HEK293 (cell line): ENCODE results near the gene C17orf58.
A peak's percentile ranks its signal among the peaks of the same experiment; 100 is the strongest.

Experiments
- GLI2 ChIP-seq: fragments of 450-650 bp; formaldehyde crosslinking; IDR thresholded peaks from 2 replicates; pipeline ENCODE4; 2017; ENCODE audit warnings: missing biosample characterization, missing genetic modification characterization, low read depth, borderline replicate concordance
- HOXC10 ChIP-seq: sonication (generic); formaldehyde crosslinking; IDR thresholded peaks from 2 replicates; pipeline ENCODE4 v1.8.1; 2023; ENCODE audit warnings: mild to moderate bottlenecking, missing genetic modification reagents
- KLF1 ChIP-seq: fragments of 450-650 bp; formaldehyde crosslinking; IDR thresholded peaks from 2 replicates; pipeline ENCODE4 v1.5.1; 2016; ENCODE audit warnings: missing biosample characterization, missing genetic modification characterization
- KLF16 ChIP-seq: fragments of 450-650 bp; formaldehyde crosslinking; IDR thresholded peaks from 2 replicates; pipeline ENCODE4 v1.5.1; 2017; ENCODE audit warnings: missing biosample characterization, missing genetic modification characterization
- KLF17 ChIP-seq: fragments of 450-650 bp; formaldehyde crosslinking; IDR thresholded peaks from 2 replicates; pipeline ENCODE4 v1.5.1; 2016; ENCODE audit warnings: missing biosample characterization, missing genetic modification characterization
- ZBTB20 ChIP-seq: fragments of 450-650 bp; formaldehyde crosslinking; IDR thresholded peaks from 2 replicates; pipeline ENCODE4 v1.5.1; 2016; ENCODE audit warnings: missing biosample characterization, missing genetic modification characterization
- ZFHX2 ChIP-seq: fragments of 450-650 bp; formaldehyde crosslinking; conservative IDR thresholded peaks from 2 replicates; pipeline ENCODE4 v1.5.1; 2016; ENCODE audit warnings: missing biosample characterization, missing genetic modification characterization
- ZFP3 ChIP-seq: fragments of 450-650 bp; formaldehyde crosslinking; IDR thresholded peaks from 2 replicates; pipeline ENCODE4 v1.5.1; 2016; ENCODE audit warnings: low read depth, missing biosample characterization, missing genetic modification characterization
- ZNF157 ChIP-seq: fragments of 450-650 bp; formaldehyde crosslinking; IDR thresholded peaks from 2 replicates; pipeline ENCODE4 v1.5.1; 2016; ENCODE audit warnings: missing biosample characterization, missing genetic modification characterization
- ZNF18 ChIP-seq: fragments of 450-650 bp; formaldehyde crosslinking; IDR thresholded peaks from 2 replicates; pipeline ENCODE4 v1.5.1; 2016; ENCODE audit warnings: missing biosample characterization, missing genetic modification characterization
- ZNF274 ChIP-seq, 2 experiments: fragments of 200-500 bp in 1 of 2; fragments of 450-650 bp in 1 of 2; sonication (Bioruptor generic) in 1 of 2; formaldehyde crosslinking in 1 of 2; IDR thresholded peaks; 2 replicates each; pipeline versions ENCODE4 v1.5.1 to v1.6.1; 2014 to 2016; ENCODE audit warnings: borderline replicate concordance in 1 of 2, inconsistent platforms in 1 of 2, low read length in 1 of 2, missing biosample characterization in 1 of 2, missing genetic modification characterization in 1 of 2
- ZNF510 ChIP-seq: fragments of 450-650 bp; formaldehyde crosslinking; IDR thresholded peaks from 2 replicates; pipeline ENCODE4 v1.5.1; 2018; ENCODE audit warnings: mild to moderate bottlenecking, missing genetic modification characterization, missing biosample characterization; ENCODE audit not compliant: insufficient replicate concordance
- ZNF660 ChIP-seq: fragments of 450-650 bp; IDR thresholded peaks from 2 replicates; pipeline ENCODE4 v1.5.1; 2018; ENCODE audit warnings: missing biosample characterization, mild to moderate bottlenecking, missing genetic modification characterization
- ZSCAN16 ChIP-seq: fragments of 450-650 bp; formaldehyde crosslinking; IDR thresholded peaks from 2 replicates; pipeline ENCODE4 v1.5.1; 2016; ENCODE audit warnings: missing biosample characterization, missing genetic modification characterization
- ZXDB ChIP-seq: fragments of 450-650 bp; formaldehyde crosslinking; IDR thresholded peaks from 2 replicates; pipeline ENCODE4 v1.5.1; 2016; ENCODE audit warnings: missing biosample characterization, missing genetic modification characterization
- TF ChIP-seq, protein P1 (sequence below): fragments of 450-650 bp; formaldehyde crosslinking; IDR thresholded peaks from 2 replicates; pipeline ENCODE4 v1.5.1; 2017; ENCODE audit warnings: missing biosample characterization, missing genetic modification characterization
- TF ChIP-seq, protein P2 (sequence below): fragments of 450-650 bp; formaldehyde crosslinking; conservative IDR thresholded peaks from 2 replicates; pipeline ENCODE4 v1.5.1; 2016; ENCODE audit warnings: low read depth, missing biosample characterization, missing genetic modification characterization
- TF ChIP-seq, protein P3 (sequence below): fragments of 450-650 bp; formaldehyde crosslinking; IDR thresholded peaks from 2 replicates; pipeline ENCODE4 v1.5.1; 2016; ENCODE audit warnings: missing biosample characterization, missing genetic modification characterization
- TF ChIP-seq, protein P4 (sequence below): fragments of 450-650 bp; formaldehyde crosslinking; IDR thresholded peaks from 2 replicates; pipeline ENCODE4 v1.5.1; 2017; ENCODE audit warnings: missing biosample characterization, missing genetic modification characterization
- TF ChIP-seq, protein P5 (sequence below): fragments of 450-650 bp; formaldehyde crosslinking; IDR thresholded peaks from 2 replicates; pipeline ENCODE4 v1.5.1; 2016; ENCODE audit warnings: missing biosample characterization, missing genetic modification characterization, borderline replicate concordance

Gene C17orf58

DNA sequence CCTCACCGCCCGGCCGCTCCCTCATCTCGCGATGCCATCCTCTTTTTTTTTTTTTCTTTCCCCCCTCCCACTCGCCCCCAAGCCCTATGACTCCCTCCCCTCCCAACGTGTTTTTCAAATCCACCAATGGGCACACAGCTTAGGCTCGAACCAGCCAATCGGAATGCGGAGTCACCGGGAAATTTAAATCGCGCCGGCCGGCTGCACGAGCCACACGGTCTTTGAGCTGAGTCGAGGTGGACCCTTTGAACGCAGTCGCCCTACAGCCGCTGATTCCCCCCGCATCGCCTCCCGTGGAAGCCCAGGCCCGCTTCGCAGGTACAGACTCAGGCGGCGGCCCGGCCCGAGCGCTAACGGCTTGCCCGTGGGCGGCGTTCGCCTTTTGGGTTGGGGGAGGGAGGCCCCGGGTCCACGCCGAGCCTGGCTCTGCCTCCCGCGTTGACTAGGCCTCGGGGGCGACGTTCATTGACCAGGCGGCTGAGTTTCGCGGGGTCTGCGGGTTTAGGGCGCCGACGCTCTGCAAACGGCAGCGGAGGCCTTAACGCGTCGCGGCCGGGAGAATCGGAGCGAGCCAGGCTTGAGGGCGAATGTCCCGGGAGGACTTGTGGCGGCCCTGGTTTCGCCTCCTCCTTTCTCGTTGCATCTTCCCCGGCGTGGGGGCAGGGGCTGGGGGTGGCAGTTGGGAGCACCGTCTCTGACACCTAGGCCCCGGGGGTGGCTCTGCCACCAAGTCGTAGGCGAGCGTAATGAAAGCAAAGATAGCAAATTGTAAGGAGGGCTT, 39.4 kb upstream of the C17orf58 start, which contains the start of gene KPNA2 (continued):
- TF ChIP-seq ZXDB (tag by site-specific recombination) (peak; percentile 85), ZFP3 (tag by site-specific recombination) (no peak), ZSCAN16 (tag by site-specific recombination) (no peak; the same call in 1 of the 2 replicates), ZNF157 (tag by site-specific recombination) (no peak), ZBTB20 (peak; percentile 55), ZNF660 (tag by site-specific recombination) (no peak), ZNF18 (no peak), ZFHX2 (peak; percentile 94), KLF1 (tag by site-specific recombination) (peak; percentile 46; the same call in 1 of the 2 replicates), GLI2 (tag by site-specific recombination) (no peak), KLF16 (peak; percentile 15), KLF17 (tag by site-specific recombination) (peak; percentile 61; the same call in 1 of the 2 replicates), ZNF510 (tag by site-specific recombination) (no peak), HOXC10 (CRISPR knock-in tag) (no peak), ZNF274 (IDR thresholded peaks at IDR 0.05; ENCODE audit: low read length) (no peak), ZNF274 (tag by site-specific recombination; IDR thresholded peaks at IDR 0.05; ENCODE audit: borderline replicate concordance) (no peak)
- TF ChIP-seq, protein P1, sequence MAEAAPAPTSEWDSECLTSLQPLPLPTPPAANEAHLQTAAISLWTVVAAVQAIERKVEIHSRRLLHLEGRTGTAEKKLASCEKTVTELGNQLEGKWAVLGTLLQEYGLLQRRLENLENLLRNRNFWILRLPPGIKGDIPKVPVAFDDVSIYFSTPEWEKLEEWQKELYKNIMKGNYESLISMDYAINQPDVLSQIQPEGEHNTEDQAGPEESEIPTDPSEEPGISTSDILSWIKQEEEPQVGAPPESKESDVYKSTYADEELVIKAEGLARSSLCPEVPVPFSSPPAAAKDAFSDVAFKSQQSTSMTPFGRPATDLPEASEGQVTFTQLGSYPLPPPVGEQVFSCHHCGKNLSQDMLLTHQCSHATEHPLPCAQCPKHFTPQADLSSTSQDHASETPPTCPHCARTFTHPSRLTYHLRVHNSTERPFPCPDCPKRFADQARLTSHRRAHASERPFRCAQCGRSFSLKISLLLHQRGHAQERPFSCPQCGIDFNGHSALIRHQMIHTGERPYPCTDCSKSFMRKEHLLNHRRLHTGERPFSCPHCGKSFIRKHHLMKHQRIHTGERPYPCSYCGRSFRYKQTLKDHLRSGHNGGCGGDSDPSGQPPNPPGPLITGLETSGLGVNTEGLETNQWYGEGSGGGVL (tag by site-specific recombination), result peak; percentile 80
- TF ChIP-seq, protein P2, sequence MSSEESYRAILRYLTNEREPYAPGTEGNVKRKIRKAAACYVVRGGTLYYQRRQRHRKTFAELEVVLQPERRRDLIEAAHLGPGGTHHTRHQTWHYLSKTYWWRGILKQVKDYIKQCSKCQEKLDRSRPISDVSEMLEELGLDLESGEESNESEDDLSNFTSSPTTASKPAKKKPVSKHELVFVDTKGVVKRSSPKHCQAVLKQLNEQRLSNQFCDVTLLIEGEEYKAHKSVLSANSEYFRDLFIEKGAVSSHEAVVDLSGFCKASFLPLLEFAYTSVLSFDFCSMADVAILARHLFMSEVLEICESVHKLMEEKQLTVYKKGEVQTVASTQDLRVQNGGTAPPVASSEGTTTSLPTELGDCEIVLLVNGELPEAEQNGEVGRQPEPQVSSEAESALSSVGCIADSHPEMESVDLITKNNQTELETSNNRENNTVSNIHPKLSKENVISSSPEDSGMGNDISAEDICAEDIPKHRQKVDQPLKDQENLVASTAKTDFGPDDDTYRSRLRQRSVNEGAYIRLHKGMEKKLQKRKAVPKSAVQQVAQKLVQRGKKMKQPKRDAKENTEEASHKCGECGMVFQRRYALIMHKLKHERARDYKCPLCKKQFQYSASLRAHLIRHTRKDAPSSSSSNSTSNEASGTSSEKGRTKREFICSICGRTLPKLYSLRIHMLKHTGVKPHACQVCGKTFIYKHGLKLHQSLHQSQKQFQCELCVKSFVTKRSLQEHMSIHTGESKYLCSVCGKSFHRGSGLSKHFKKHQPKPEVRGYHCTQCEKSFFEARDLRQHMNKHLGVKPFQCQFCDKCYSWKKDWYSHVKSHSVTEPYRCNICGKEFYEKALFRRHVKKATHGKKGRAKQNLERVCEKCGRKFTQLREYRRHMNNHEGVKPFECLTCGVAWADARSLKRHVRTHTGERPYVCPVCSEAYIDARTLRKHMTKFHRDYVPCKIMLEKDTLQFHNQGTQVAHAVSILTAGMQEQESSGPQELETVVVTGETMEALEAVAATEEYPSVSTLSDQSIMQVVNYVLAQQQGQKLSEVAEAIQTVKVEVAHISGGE (tag by site-specific recombination), result peak; percentile 26; the same call in 1 of the 2 replicates
- TF ChIP-seq, protein P3, sequence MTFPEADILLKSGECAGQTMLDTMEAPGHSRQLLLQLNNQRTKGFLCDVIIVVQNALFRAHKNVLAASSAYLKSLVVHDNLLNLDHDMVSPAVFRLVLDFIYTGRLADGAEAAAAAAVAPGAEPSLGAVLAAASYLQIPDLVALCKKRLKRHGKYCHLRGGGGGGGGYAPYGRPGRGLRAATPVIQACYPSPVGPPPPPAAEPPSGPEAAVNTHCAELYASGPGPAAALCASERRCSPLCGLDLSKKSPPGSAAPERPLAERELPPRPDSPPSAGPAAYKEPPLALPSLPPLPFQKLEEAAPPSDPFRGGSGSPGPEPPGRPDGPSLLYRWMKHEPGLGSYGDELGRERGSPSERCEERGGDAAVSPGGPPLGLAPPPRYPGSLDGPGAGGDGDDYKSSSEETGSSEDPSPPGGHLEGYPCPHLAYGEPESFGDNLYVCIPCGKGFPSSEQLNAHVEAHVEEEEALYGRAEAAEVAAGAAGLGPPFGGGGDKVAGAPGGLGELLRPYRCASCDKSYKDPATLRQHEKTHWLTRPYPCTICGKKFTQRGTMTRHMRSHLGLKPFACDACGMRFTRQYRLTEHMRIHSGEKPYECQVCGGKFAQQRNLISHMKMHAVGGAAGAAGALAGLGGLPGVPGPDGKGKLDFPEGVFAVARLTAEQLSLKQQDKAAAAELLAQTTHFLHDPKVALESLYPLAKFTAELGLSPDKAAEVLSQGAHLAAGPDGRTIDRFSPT, result peak; percentile 69; the same call in 1 of the 2 replicates
- TF ChIP-seq, protein P4, sequence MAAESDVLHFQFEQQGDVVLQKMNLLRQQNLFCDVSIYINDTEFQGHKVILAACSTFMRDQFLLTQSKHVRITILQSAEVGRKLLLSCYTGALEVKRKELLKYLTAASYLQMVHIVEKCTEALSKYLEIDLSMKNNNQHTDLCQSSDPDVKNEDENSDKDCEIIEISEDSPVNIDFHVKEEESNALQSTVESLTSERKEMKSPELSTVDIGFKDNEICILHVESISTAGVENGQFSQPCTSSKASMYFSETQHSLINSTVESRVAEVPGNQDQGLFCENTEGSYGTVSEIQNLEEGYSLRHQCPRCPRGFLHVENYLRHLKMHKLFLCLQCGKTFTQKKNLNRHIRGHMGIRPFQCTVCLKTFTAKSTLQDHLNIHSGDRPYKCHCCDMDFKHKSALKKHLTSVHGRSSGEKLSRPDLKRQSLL (tag by site-specific recombination), result no peak; the same call in 1 of the 2 replicates
- TF ChIP-seq, protein P5, sequence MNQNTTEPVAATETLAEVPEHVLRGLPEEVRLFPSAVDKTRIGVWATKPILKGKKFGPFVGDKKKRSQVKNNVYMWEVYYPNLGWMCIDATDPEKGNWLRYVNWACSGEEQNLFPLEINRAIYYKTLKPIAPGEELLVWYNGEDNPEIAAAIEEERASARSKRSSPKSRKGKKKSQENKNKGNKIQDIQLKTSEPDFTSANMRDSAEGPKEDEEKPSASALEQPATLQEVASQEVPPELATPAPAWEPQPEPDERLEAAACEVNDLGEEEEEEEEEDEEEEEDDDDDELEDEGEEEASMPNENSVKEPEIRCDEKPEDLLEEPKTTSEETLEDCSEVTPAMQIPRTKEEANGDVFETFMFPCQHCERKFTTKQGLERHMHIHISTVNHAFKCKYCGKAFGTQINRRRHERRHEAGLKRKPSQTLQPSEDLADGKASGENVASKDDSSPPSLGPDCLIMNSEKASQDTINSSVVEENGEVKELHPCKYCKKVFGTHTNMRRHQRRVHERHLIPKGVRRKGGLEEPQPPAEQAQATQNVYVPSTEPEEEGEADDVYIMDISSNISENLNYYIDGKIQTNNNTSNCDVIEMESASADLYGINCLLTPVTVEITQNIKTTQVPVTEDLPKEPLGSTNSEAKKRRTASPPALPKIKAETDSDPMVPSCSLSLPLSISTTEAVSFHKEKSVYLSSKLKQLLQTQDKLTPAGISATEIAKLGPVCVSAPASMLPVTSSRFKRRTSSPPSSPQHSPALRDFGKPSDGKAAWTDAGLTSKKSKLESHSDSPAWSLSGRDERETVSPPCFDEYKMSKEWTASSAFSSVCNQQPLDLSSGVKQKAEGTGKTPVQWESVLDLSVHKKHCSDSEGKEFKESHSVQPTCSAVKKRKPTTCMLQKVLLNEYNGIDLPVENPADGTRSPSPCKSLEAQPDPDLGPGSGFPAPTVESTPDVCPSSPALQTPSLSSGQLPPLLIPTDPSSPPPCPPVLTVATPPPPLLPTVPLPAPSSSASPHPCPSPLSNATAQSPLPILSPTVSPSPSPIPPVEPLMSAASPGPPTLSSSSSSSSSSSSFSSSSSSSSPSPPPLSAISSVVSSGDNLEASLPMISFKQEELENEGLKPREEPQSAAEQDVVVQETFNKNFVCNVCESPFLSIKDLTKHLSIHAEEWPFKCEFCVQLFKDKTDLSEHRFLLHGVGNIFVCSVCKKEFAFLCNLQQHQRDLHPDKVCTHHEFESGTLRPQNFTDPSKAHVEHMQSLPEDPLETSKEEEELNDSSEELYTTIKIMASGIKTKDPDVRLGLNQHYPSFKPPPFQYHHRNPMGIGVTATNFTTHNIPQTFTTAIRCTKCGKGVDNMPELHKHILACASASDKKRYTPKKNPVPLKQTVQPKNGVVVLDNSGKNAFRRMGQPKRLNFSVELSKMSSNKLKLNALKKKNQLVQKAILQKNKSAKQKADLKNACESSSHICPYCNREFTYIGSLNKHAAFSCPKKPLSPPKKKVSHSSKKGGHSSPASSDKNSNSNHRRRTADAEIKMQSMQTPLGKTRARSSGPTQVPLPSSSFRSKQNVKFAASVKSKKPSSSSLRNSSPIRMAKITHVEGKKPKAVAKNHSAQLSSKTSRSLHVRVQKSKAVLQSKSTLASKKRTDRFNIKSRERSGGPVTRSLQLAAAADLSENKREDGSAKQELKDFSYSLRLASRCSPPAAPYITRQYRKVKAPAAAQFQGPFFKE (tag by site-specific recombination), result no peak
